DND-41 (cell line): ENCODE measurements around the gene LPCAT1.

Experiments
- EZH2 ChIP-seq: IDR thresholded peaks from 3 replicates; pipeline ENCODE4 v1.6.1; 2012; ENCODE audit warnings: borderline replicate concordance, low read depth, mild to moderate bottlenecking, moderate library complexity, low read length, inconsistent platforms; ENCODE audit not compliant: severe bottlenecking
- TF ChIP-seq, protein P1 (sequence below): IDR thresholded peaks from 2 replicates; pipeline ENCODE4 v1.5.1; 2012; ENCODE audit warnings: borderline replicate concordance, low read length, moderate library complexity, mild to moderate bottlenecking; ENCODE audit not compliant: poor library complexity, severe bottlenecking; ENCODE audit errors: extremely low read depth

DNA sequence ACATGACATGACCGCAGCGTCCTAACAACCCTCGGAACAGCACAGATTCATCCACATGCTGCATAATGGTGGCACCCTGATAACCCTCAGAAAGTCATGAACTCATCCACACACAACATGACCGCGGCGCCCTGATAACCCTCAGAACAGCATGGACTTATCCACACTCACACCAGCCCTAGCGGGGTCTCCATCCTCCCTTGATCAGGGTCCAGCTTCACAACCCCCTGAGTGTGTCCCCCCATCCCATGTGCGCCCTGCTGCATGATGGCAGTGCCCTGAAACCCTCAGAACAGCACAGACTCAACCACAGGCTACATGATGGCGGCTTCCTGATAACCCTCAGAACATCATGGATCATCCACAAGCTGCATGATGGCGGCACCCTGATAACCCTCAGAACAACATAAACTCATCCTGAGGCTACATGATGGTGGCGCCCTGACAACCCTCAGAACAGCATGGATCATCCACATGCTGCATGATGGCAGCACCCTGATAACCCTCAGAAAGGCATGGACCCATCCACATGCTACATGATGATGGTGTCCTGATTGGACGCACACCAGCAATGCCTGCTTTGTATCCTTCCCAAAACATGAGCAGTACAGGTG lies 106.8 kb downstream of the LPCAT1 start:
- TF ChIP-seq, protein P1, sequence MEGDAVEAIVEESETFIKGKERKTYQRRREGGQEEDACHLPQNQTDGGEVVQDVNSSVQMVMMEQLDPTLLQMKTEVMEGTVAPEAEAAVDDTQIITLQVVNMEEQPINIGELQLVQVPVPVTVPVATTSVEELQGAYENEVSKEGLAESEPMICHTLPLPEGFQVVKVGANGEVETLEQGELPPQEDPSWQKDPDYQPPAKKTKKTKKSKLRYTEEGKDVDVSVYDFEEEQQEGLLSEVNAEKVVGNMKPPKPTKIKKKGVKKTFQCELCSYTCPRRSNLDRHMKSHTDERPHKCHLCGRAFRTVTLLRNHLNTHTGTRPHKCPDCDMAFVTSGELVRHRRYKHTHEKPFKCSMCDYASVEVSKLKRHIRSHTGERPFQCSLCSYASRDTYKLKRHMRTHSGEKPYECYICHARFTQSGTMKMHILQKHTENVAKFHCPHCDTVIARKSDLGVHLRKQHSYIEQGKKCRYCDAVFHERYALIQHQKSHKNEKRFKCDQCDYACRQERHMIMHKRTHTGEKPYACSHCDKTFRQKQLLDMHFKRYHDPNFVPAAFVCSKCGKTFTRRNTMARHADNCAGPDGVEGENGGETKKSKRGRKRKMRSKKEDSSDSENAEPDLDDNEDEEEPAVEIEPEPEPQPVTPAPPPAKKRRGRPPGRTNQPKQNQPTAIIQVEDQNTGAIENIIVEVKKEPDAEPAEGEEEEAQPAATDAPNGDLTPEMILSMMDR = no peak
- TF ChIP-seq EZH2 = no peak
